COLO668 (cell line): Measurements from ENCODE around the gene ASB8.
"Not testable (repeated sequence)": the region's sequence is repeated elsewhere in the genome, so short reads cannot be mapped to it uniquely, and the experiment has no call there.

Experiments
- DNase-seq: peaks from one replicate; lab custom pipeline; 2025; ENCODE audit not compliant: unreplicated experiment; lab: John Stamatoyannopoulos, UW

The ASB8 gene

GRCh38 chr12:48183091-48183875, 26.0 kb upstream of the ASB8 start, which contains the start of gene CCDC184:
CCDC184 (plus strand) TSS chr12:48183644; CDS start chr12:48184123, 479 bp downstream.
- DNase-seq, result peak; percentile 55

GRCh38 chr12:48182631-48183030, 25.3 kb upstream of the ASB8 start:
- no peak for DNase-seq

- no peak for DNase-seq
Observed at GRCh38 chr12:48180857-48181495, 23.7 kb upstream of the ASB8 start.

- no peak for DNase-seq
Observed at GRCh38 chr12:48180424-48180823, 23.1 kb upstream of the ASB8 start.

- no peak for DNase-seq
Observed at GRCh38 chr12:48179466-48179865, 22.2 kb upstream of the ASB8 start.

- DNase-seq, result no peak
Observed at GRCh38 chr12:48177982-48178381, 20.7 kb upstream of the ASB8 start.

- DNase-seq, result no peak
Observed at GRCh38 chr12:48176417-48176751, 19.1 kb upstream of the ASB8 start.

- DNase-seq, result no peak
Observed at GRCh38 chr12:48175613-48176416, 18.5 kb upstream of the ASB8 start.

GRCh38 chr12:48169011-48169410, 11.7 kb upstream of the ASB8 start:
- no peak for DNase-seq

- peak; percentile 5 for DNase-seq
Observed at GRCh38 chr12:48165089-48165981, 8.0 kb upstream of the ASB8 start.

GRCh38 chr12:48164451-48164850, 7.1 kb upstream of the ASB8 start:
- no peak for DNase-seq

- DNase-seq, result no peak
Observed at GRCh38 chr12:48163150-48163747, 5.9 kb upstream of the ASB8 start.

- DNase-seq, result no peak
Observed at GRCh38 chr12:48160807-48161206, 3.5 kb upstream of the ASB8 start.

GRCh38 chr12:48160046-48160445, 2.7 kb upstream of the ASB8 start:
- no peak for DNase-seq

- DNase-seq, result no peak
Observed at GRCh38 chr12:48157889-48158370, 615 bp upstream of the ASB8 start.

- DNase-seq, result no peak
Observed at GRCh38 chr12:48156652-48157017, 680 bp downstream of the ASB8 start.

GRCh38 chr12:48155786-48156185, 1.5 kb downstream of the ASB8 start:
- DNase-seq, result not testable (repeated sequence)

GRCh38 chr12:48151103-48151771, 6.1 kb downstream of the ASB8 start:
- DNase-seq, result no peak

- no peak for DNase-seq
Observed at GRCh38 chr12:48145981-48146380, 11.3 kb downstream of the ASB8 start.

GRCh38 chr12:48143898-48144297, 13.4 kb downstream of the ASB8 start:
- no peak for DNase-seq
